ENCODE results near the gene APOBEC3F.
"Not testable (repeated sequence)": the region's sequence is repeated elsewhere in the genome, so short reads cannot be mapped to it uniquely, and the experiment has no call there.

- not testable (repeated sequence) for TF ChIP-seq EZH2phosphoT487 (IDR thresholded peaks at IDR 0.05; ENCODE audit: insufficient read depth, low read depth); EZH2 (IDR thresholded peaks at IDR 0.05; ENCODE audit: insufficient read depth, poor library complexity, severe bottlenecking)
Observed at GRCh38 chr22:39043063-39043462, 2.4 kb downstream of the APOBEC3F start.

Measured in GM23248 (cell line).